Activated effector memory CD4-positive, alpha-beta T cell treated with anti-CD3 and anti-CD28 coated beads, Interleukin-2, amount 50 U/mL, for 16 hours (primary cell): ENCODE measurements around the gene ERVMER34-1.

Experiments used
- DNase-seq: peaks from one replicate; pipeline ENCODE4 v3.0.0-alpha.2; 2020

The ERVMER34-1 gene, protein sequence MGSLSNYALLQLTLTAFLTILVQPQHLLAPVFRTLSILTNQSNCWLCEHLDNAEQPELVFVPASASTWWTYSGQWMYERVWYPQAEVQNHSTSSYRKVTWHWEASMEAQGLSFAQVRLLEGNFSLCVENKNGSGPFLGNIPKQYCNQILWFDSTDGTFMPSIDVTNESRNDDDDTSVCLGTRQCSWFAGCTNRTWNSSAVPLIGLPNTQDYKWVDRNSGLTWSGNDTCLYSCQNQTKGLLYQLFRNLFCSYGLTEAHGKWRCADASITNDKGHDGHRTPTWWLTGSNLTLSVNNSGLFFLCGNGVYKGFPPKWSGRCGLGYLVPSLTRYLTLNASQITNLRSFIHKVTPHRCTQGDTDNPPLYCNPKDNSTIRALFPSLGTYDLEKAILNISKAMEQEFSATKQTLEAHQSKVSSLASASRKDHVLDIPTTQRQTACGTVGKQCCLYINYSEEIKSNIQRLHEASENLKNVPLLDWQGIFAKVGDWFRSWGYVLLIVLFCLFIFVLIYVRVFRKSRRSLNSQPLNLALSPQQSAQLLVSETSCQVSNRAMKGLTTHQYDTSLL

DNA sequence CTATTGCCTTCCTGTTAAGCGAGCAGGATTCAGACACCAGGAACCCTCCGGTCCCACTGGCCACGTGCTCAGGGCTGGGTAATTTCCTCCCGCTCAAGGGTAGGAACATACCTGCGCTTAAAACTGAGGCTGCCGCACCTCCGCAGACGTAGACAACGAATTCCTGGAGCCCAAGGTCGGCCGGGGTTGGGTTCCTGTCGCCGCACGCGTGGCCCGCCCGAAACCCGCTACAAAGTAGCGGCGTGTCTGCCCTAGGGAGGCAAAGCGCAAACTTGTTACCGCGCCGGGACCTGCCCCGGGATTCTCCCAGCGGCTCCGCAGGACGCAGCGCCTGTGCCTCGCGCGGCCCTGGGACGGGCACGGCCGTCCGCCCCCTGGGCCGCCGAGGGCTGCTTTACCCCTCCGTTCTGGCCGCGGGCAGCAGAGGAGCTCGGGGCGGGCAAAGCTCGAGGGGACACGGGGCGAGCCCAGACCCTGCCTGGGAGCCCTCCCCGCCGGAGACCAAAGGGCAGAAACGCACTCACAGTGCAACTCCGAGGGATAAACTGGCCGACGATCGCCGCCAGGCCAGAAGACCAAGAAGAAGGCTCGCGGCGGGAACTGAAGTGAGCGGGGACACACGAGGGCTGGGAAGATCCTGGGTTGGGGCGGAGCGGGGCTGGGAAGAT lies at the start of gene ERVMER34-1:
Gene ERVMER34-1, minus strand, starts transcription at position 607 of the 668 bp plus-strand sequence. CDS start 5,905 bp downstream, outside the sequence.
- DNase-seq, result peak; percentile 63

DNA sequence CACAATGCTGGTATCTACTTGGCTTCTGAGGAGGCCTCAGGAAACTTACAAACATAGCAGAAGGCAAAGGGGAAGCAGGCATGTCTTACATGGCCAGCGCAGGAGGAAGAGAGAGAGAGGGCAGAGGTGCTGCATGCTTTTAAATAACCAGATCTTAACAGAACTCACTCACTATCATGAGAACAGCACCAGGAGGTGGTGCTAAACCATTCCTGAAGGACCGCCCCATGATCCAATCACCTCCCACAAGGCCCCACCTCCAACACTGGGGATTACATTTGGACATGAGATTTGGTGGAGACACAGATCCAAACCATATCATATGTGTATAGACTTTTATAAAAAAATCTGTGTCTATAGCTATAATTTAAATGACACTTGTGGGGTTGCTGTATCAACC lies 48.6 kb upstream of the ERVMER34-1 start:
- DNase-seq, result no peak

DNA sequence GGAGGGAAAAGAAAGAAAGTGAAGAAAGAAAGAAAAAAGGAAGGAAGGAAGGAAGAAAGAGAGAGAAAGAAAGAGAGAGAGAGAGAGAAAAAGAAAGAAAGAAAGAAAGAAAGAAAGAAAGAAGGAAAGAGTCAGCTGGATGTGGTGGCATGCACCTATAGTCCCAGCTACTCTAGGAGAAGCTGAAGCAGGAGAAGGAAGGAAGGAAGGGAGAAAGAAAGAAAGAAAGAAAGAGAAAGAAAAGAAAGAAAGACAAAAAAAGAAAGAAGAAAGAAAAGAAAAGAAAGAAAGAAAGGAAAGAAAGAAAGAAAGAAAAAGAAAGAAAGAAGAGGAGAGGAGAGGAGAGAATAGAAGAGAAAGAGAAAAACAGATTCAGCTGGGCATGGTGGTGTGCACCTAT lies 44.3 kb upstream of the ERVMER34-1 start:
- DNase-seq, result no peak

DNA sequence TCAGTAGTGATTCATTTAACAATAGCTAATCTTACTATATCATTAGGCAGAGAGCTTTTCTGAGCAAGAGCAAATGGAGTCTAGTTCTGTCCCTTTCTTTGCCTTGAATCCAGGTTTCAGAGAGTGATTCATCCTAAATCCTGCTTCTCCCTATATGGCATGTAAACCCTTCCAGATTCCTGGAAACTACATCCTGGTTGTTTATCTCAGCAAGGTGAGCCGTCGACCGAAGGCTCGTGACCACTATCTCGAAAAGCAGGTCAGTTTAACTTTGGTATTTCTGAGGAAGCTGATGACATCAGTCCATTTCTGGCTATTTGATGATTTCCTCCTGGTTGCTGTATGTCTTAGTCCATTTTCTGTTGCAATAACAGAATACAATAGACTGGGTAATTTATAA lies 40.7 kb upstream of the ERVMER34-1 start:
- DNase-seq, result no peak

DNA sequence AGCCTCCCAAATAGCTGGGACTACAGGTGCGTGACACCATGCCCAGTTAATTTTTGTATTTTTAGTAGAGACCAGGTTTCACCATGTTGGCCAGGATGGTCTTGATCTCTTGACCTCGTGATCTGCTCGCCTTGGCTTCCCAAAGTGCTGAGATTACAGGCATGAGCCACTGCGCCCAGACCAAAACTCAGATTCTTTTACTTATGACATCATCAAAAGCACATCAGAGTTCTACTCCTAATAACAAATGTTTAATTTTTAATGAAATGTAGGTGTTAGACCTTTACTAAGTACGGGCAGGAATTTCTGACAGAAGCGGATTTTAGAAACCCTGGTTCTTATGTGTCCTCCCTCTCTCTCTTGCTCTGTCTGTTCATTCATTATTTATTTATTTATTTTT lies 38.5 kb upstream of the ERVMER34-1 start:
- DNase-seq, result no peak

DNA sequence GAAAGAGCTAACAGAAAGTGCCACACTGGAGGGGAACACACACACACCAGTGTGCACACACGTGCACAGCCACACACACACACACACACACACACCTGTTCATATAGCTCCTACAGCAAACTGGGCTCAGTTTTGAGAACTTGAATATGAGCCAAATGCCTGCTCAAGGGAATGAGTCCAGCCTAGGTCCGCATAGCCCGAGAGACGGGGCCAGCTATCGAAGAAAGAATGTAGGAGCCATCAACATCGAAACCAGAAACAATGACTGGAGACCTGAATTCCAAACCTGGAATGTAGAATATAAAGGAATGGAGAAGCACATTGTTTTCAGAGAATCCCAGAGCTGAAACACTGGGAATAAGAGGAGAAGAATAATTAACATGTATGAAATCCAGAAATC lies 37.6 kb upstream of the ERVMER34-1 start:
- DNase-seq, result no peak

DNA sequence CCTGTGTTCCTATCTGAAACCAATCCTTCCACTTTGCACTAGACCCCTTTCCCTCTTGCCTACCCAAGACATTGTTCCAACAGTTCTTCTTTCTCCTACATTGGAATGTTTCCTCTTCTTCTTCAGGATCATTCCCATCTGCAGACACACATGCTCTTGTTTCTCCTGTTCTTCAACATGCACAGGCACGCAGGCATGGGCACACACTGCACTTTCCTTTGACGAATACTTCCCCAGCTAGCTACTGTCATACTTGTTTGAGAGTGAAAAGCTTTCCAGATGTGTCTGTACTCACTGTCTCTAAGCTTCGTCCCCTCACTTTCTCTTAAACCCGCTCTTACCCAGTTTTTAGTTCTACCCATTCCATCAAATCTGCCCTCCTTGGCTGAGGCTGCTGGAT lies 31.8 kb upstream of the ERVMER34-1 start:
- no peak for DNase-seq

DNA sequence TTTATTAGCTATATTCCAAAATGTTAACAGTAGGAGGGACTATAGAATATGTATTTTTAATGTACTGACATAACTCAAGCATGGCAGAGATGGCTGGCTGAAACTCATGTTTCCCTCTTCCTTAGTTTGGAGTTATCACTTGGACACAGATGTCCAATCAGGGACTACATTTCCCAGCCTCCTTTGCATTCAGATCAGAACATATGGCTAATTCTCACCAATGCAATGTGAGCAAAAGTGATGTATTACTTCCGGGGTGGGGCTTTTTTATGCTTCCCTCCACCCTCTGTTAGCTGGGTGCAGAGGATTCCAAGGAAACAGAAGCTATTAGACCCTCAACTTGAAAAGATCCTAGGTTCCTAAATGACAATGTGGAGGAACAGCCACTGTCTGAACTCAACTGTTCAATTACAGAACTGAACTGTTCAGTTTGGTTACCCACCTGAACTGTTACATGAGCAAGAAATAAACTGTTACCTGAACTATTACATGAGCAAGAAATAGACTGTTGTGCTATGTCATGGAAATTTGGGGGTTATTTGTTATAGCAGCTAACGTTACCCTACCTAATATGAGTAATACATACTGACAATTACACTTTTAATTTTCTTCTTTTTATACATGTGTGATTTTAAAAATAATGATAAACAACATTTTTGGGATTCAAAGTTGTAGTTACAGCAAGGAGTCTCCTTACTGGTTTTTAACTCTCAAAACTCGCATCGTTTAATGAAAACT lies 29.6 kb upstream of the ERVMER34-1 start:
- no peak for DNase-seq

DNA sequence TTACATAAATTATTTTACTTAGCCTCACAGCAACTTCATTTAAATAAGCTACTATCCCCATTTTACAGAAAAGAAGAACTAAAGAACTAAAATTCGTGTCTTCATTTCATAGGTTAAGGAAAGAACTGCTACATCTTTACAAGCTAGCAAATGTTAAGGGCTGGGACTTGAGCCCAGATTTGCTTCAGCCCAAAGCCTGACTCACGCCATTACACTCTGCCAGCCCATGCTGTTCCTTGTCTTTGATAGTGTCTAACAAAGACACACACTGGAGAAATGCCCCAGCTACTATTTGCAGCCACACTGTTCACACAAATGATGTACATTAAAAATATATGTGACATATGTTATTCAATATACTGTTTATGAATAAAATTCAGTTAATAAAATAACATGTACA lies 29.0 kb upstream of the ERVMER34-1 start:
- no peak for DNase-seq

DNA sequence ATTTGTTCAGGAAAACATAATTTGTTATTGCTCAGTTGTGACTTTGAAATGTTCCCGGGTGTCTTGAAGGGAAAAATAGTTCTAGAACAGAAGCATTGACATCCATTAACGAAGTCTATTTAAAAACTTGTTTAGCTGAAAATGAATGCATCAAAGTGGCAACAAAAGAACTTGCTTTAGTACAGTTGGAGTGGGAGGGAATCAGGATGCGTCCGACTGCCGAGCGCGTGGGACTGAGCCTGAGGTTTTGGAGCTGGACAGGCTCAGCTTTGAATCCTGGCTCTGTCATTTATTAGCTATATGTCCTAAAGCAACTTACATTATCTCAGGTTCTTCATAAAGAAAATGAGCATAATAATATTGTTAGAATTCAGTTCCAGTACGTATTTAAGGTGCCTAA lies 9.0 kb upstream of the ERVMER34-1 start:
- no peak for DNase-seq

DNA sequence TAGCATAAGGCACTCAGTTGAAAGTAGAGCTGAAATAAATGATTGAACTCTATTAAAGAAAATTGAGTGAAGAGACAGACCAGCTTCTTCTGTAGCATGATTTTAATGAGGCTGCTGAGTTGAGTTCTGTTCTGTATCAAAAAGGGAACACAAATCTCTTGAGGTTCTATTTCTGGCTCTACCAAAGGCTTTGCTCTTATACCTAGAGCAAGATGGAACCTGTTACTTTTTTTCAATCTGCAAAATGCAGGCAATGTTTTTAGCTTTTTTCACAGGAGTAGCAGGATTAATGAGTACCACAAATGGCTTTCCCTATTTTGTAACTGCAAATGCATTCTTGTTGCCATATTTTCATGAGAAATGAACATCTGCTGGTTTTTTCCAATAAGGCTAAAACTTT lies 4.2 kb upstream of the ERVMER34-1 start:
- DNase-seq, result no peak

DNA sequence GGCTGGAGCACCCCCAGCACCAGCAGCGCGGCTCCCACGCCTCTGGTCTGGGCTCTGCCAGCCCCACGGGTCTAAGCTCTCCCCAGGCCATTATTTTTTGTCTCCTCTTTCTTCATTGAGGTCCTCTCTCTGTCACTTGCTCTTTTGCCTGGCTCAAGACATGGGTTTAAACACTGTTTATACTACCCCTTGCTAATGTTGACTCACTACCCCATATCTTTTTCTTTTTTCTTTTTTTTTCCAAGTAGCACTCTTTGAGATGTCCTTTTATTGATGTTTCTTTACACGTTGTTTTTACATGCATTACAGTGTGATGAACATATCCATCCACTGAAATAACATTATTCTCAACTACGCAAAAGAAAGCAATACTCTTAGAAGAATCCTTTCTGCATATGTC lies 1.7 kb upstream of the ERVMER34-1 start:
- no peak for DNase-seq

DNA sequence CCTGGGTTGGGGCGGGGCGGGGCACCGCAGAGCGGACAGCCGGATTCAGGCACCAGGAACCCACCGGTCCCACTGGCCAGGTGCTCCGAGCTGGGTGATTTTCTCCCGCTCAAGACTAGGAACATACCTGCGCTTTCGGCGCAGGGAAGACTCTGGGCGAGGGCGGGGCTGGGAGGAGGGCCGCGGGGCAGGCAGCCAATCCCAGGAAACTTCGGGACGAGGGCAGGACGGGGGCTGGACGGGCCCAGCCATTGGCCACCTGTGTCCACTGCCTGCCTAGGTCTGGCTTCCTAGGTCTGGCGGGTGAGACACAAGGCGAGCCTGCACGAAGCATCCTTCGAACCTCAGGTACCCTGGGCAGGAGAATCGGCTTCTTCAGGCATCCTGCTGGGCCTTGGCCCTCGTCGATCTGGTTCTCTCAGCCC lies 274 bp upstream of the ERVMER34-1 start:
- DNase-seq, result no peak

DNA sequence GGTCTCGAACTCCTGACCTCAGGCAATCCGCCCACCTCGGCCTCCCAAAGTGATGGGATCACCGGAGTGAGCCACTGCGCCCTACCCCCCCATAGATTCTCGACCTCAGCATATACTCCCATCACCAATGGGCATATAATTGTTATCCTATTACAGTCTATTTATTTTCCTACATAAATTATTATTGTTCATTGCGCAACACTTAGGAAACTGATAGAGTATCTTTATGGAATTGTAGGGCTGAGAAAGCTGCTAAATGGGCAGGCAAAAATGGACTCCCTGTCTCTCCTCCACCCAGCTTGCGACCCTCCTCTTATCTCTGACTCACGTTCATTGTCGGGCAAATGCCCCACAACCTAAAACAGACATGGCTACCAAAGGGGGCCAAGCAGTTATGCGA lies 1.0 kb downstream of the ERVMER34-1 start:
- DNase-seq, result no peak

DNA sequence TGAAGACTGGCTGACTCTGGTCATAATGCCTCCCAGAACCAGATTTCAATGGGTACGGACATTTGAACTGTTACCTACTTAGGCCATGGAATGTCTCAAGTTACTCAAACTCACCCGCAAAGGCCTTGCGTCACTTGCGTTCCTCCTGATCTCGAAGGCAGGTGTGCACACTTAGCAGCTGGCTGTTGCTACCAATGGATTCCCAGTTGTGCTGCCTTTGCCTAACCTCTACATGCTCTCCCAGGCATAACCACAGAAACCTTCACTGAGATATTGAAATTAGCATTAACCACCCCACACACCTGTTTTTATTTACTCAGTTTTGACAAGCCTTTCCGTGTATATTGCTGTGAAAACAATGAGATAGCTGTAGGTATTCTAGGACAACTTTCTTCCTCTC lies 2.8 kb downstream of the ERVMER34-1 start:
- DNase-seq, result no peak

DNA sequence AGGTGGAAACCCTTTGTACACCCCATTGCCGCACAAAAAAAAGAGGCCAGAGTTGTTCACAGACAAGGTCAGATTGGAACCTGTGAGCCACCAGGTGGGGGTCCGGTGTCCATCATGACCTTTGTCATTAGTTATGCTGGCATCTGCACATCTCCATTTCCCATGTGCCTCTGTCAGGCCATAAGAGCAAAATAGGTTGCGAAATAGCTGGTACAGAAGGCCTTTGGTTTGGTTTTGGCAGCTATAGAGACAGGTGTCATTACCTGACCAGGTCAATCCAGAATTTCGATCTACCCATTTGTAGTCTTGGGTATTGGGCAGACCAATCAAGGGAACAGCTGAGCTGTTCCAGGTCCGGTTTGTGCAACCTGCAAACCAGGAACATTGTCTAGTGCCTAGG lies 6.6 kb downstream of the ERVMER34-1 start:
- no peak for DNase-seq

DNA sequence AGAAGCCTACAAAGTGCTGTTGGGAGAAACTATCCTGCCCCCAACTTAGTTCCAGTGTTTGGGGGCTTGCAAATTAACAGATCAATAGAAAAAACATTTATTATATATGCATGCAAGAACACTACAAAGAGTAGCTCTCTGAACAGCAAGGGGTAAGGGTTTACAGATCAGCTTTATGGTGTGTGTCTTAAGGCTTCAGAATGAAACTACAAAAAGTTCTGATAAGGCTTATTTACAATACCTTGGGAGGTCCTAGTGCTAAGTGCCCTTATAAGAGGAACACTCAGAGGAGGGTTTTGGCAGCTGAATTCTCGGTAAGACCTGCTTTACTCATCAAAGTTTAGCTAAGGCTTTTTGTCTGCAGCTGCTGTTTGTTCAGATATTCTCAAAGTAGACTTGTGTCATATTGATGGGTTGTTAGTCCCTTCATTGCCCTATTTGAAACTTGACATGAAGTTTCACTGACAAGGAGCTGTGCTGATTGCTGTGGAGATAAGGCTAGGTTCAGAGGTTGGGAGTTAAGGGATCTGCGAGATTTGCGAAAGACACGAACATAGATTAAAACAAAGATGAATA lies 7.7 kb downstream of the ERVMER34-1 start:
- no peak for DNase-seq

DNA sequence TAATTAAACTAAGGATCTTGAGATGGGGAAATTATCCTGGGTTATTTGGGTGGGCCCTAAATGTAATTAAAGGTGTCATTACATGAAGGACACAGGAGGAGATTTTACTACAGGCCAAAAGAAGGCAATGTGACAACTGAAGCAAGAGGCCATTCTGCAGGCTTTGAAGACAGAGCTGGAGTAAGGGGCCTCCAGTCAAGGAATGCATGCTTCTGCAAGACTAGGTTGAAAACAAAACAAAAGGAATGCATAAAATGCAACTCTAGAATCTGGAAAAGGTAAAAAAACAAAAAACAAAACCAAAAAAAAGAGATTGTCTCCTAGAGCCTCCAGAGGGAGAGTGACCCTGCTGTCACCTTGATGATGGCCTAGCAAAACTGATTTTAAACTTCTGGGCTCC lies 21.6 kb downstream of the ERVMER34-1 start:
- DNase-seq, result no peak

DNA sequence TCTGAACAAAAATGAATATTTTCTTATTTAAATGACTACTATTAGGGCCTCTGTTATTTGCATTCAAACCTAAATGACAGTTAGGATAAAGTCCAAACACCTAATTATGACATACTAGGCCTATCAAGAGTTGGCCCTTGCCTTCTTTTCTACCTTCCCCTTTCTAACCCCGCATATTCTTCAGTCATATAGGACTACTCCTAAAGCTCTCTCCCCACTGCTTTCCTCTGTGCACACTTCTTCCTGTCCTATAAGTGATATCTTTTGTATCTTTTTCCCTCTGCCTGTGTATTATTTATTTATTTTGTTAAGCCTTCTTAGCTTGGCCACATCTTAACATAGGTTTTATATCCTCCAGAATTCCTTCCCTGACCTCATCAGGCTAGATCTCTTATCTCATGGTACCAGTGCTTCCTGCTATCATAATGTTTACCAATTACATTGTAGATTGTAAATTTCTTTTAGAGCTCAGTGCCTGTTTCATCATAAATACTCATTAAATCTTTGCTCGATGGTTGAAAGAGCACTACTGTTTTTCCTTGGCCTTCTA lies 22.5 kb downstream of the ERVMER34-1 start:
- no peak for DNase-seq

DNA sequence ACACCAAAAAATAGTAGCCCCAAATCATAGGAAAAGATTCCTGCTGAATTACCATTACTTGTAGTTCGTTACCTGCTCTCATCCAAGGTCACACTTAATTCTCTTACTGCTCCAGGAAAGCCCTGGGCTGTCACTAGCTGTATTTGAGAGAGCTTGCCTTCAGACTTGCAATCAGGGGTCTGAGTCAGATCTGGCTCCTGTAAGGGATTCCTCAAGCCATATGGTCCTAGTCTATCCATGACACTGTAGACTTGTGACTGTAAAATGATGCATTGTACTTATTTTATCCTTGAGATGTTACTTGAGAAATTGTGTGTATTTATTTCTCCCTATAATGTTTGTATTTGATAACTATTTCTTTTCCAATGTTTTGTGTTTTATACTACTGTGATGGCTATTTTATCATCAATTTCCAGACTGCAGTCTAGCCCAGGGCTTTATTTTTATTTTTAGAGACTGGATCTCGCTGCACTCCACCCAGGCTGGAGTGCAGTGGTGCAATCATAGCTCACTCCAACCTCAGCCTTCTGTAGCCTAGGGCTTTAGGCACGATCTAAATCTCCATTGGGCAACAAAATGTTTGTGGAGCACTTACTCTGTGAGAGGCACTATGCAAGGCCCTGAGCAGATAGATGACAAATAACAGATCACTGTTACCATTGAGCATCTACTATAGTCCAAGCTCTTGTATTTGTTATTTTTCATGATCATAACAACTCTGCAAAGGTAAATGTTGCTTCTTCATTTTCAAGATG lies 24.2 kb downstream of the ERVMER34-1 start:
- no peak for DNase-seq

DNA sequence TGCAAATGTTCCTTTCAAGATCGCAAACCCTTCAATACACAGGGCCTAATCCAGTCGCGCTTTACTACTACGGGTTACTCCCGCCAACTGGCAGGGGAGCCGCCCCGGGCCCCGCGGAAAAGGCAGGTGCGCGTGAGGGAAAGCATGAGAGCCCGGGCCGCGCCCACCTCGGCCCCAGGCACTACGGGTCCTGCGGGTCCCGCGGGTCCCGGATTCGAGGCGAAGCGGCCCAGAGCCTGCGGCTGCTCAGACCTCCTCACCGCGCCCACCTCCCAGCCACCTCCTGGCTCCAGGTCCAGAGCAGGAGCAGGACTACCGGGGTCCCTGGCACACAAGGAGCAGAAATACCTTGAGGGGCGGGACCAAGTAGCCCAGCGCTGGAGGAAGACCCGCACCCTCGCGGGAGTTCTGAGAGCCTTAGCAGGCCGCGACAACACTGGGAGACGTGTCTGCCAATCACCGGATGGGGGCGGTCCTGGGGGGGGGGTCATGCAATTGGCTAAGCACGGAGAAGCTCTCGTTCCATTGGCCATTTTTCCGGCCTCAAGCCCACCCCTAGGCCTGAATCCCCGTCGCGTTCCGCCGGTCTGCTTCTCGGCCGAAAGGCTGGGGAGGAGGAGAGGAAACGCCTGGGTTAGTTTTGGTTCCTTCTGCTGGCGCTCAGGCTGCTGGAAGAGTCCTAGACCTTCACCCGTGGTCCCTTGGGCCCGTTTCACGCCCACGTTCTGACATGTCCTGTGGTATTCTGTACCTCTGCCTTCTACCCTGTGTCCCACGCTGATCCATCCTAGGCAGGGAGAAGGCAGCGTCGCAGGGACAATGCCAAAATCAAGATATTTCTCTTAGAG lies 29.0 kb downstream of the ERVMER34-1 start:
- peak; percentile 95 for DNase-seq
